Activated T-helper 2 cell treated with anti-CD3 and anti-CD28 coated beads, Interferon-gamma antibody, Interleukin-2, Interleukin-4, amounts not matched to agents 10 μg/mL and 5 μg/mL and 100 μg/mL, durations not matched to agents 14 hours and 24 hours and 36 hours (primary cell): ENCODE results near the gene ITPA. TPM values are rescaled to one million over a fixed set of nuclear protein-coding genes. Genes with fewer than 3 reads are reported as not detected.

Source experiments
- DNase-seq: peaks from one replicate; pipeline ENCODE4 v3.0.0; 2021; ENCODE audit warnings: low spot score
- H3K27ac Mint-ChIP-seq: one replicate; pipeline ENCODE4 v1.8.0; 2021; ENCODE audit warnings: mixed read lengths
- H3K27me3 Mint-ChIP-seq: one replicate; pipeline ENCODE4 v1.8.0; 2021; ENCODE audit warnings: low read depth, mixed read lengths
- H3K36me3 Mint-ChIP-seq: one replicate; pipeline ENCODE4 v1.8.0; 2021; ENCODE audit warnings: low read depth, mixed read lengths
- H3K4me1 Mint-ChIP-seq: one replicate; pipeline ENCODE4 v1.8.0; 2021; ENCODE audit warnings: low read depth, mixed read lengths
- H3K4me3 Mint-ChIP-seq: one replicate; pipeline ENCODE4 v1.8.0; 2021; ENCODE audit warnings: low read depth, mild to moderate bottlenecking, moderate library complexity, mixed read lengths
- H3K9me3 Mint-ChIP-seq: one replicate; pipeline ENCODE4 v1.8.0; 2021; ENCODE audit warnings: mixed read lengths
- intact Hi-C: fragments of 100-400 bp; cut with micrococcal nuclease; formaldehyde crosslinking; loops from one replicate; pipeline ENCODE4 v1.15.1; 2023
- total RNA-seq: library from RNA; stranded (reverse); gene quantifications from 2 replicates; pipeline ENCODE4 v1.2.3, GENCODE V29; 2022

The ITPA gene
- total RNA-seq, 1 donor from 2014 or later: 87.8 TPM

DNA sequence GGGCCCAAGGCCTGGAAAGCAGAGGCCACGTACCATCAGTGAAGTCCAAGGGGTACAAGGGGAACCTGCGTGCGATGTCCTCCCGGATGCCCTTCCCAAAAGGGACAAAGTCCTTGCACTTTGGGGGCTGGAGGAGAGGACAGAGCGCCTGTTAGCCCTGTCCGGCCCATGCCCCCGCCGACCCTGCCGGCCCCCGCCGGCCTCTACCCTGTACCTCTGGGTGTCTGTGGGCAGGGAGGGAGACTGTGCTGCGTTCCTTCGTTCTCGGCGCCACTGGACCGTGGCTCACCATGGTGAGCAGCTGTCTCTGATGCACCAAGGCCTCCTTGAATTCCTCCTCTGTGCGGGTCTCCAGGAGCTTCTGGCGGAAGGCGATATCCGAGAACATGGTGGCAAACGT lies 21.8 kb downstream of the ITPA start:
- peaks cover 3% of the 10 kb centered on the region for H3K27me3 Mint-ChIP-seq
- DNase-seq: no peak
- no peak overlapping the region for H3K4me3 Mint-ChIP-seq
- peaks cover 1% of the 10 kb centered on the region for H3K4me1 Mint-ChIP-seq
- H3K27ac Mint-ChIP-seq: no peak overlapping the region
- H3K9me3 Mint-ChIP-seq: no peaks in the 10 kb centered on the region
- intact Hi-C loops: no loop called here
- H3K36me3 Mint-ChIP-seq: no peaks in the 10 kb centered on the region

DNA sequence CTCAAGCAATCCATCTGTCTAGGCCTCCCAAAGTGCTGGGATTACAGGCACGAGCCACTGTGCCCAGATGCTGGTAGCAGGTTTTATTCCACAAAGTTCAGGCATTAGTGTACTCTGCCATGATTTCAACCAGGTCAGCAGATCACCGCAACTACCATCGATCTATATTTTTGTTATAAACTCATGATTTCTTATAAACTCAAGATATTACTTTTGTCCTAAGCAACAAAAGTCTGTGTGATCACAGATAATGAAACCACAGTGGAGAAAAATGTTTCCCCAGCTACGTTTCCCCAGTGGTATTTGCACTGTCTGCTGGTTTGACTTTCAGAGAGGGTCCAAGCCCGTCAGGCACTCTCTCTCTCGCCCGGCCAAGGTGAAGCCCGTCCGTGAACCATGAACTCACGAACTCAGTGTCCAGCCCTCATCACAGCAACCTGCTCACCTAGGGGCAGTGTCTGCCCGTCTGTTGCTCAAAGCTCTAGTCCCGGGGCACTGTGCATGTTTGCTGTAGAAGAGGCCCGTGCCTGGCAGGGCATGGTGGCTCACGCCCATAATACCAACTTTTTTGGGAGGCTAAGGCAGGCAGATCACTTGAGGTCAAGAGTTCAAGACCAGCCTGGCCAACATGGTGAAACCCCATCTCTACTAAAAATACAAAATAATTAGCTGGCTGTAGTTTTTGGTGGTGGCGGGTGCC lies 22.7 kb downstream of the ITPA start:
- peaks cover 1% of the 10 kb centered on the region for H3K4me1 Mint-ChIP-seq
- no peaks in the 10 kb centered on the region for H3K36me3 Mint-ChIP-seq
- H3K9me3 Mint-ChIP-seq: no peaks in the 10 kb centered on the region
- intact Hi-C loops: no loop called here
- peaks cover 11% of the 10 kb centered on the region for H3K27me3 Mint-ChIP-seq
- no peak overlapping the region for H3K4me3 Mint-ChIP-seq
- DNase-seq: no peak
- H3K27ac Mint-ChIP-seq: no peak overlapping the region

DNA sequence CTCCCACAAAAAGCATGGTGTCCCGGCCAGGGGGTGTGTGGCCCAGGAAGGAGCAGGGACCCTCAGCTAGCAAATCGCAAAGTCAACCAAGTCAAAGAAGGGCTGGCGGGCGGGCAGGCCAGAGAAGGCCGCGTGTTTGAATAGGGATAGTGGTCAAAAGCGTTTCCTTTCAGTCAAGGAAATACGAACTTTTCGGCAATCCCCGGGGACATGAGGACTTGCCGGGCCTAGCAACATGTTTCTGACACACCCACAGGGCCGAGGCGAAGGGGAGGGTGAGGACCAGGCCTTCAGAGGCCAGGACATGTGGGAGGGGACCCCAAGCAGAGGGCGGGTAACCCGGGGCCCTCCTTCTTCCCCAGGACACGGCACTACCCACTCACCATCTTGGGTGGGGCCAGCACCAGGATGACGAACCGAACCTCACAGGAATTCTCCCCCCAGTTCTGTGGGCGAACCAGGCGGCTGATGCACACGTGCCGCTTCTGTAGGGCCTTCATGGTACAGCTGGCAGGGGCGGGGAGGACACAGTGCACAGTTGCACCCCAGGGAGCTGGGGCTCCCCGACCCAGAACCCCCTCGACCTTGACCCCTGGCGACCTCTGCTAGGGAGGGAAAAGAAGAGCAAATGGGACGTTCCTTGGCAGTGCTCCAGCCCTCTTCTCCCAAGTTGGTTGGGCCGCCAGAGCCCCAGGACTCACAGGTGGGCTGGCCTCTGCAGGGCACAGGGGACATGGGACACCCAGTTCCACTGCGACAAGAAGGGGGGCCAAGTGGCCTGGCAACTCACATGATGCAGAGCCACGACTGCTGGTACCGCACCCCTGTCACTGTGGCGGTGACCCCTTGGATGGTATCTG lies 24.1 kb downstream of the ITPA start:
- intact Hi-C loops: no loop called here
- Mint-ChIP-seq H3K9me3 (no peaks in the 10 kb centered on the region), H3K27me3 (peaks cover 22% of the 10 kb centered on the region), H3K4me1 (peaks cover 1% of the 10 kb centered on the region), H3K36me3 (no peaks in the 10 kb centered on the region), H3K4me3 (no peak overlapping the region), H3K27ac (no peak overlapping the region)
- DNase-seq: no peak

DNA sequence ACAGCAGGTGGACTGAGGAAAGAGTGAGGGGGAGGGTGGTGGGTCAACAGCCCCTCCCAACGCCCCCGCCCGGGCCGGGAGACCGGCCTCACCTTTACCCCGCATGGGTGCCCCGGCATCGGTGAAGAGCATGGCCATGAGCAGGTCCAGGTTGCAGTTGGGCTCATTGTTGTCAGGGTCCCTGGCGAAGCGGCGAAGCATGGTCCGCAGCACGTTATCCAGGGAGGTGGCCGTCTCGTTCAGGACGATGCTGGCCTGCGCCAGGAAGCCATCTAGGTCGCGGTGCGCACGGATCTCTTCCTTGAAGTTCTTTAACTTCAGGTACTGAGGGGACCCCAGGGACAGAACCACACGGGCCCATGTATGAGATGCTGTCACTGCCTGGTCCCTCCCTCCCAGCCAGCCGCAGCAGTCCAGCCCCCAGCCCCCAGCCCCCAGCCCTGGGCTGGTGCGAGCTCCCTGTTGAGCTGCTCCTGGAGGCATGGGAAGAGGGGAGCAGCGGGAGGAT lies 24.7 kb downstream of the ITPA start:
- no peaks in the 10 kb centered on the region for H3K36me3 Mint-ChIP-seq
- H3K4me1 Mint-ChIP-seq: peaks cover 2% of the 10 kb centered on the region
- H3K27me3 Mint-ChIP-seq: peaks cover 24% of the 10 kb centered on the region
- no peaks in the 10 kb centered on the region for H3K9me3 Mint-ChIP-seq
- no peak overlapping the region for H3K4me3 Mint-ChIP-seq
- no peak overlapping the region for H3K27ac Mint-ChIP-seq
- intact Hi-C loops: no loop called here
- DNase-seq: no peak

DNA sequence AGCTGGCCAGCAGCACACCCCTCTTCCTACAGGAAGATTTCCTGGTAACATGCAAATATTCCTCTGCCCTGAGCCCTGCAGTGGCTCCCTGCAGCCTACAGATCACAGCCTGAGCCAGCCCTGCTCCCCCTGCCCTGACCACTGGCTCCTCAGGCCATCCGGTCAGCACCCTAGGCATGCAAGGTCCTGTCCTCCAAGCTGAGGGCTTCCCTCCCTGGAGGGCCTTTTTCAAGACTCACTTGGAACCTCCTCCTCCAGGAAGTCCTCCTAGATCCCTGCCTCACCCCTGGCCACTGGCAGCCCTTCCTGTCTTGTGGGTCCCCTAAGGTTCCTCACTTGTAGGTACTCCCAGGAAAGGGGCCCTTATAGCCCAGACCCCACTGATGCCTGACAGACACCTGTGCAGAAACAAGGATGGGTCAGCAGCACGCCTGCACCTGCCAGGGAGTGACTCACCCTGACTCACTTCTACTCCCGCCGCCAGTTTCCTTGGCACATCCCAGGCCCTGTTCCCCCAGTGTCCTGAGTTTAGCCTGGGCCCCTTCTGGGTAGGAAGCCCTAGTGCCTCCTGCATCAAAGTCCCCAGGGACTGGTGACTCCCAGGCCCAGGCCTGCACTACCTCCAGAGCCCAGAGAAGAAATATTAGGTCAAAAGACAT lies 26.5 kb downstream of the ITPA start:
- intact Hi-C loops: no loop called here
- no peak overlapping the region for H3K4me3 Mint-ChIP-seq

DNA sequence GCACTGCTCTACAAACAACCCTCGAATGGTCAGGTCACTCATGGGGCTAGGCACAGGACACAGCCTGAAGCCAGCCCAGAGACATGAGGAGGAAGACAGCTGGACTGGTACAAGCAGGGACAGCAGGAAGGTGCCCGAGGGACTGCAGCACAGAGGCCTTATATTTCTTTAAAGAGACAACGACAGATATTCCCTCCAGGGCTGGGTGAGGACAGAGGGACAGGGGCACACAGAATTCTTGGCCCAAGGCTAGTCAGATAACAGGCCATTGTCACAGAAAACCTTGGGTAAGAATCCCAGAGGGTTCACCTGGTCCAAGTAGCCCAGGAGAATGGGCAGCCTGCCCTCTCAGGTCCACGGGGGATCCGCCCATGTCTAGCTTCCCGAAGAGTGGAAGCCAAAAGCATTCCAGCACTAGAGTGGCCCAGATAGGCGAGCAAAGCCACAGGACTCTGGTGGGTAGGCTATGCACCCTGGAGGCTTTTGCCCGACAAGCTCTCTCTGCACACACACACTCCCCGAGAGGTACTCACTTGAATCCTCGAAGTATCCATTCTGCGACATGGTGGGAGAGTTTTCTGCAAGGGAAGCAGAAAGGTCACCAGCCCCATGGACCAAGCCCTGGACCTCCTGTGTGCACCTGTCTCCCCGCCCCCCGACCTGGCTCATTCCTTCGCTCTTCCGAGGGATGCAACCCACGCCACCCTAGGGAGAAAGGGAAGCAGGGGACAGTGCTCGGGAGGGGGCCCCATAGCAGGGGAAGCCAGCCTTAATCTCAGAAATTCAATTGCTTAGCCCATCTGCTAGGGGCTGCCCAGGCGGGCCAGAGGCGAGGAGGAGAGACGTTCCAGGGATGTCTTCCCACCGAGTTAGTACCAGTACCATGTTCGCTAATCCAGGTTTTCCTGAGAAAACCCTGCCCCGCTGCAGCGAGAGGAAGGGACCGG lies 28.0 kb downstream of the ITPA start:
- no peaks in the 10 kb centered on the region for H3K9me3 Mint-ChIP-seq
- intact Hi-C loops: no loop called here
- H3K36me3 Mint-ChIP-seq: no peaks in the 10 kb centered on the region
- peaks cover 49% of the 10 kb centered on the region for H3K27me3 Mint-ChIP-seq
- H3K4me1 Mint-ChIP-seq: peaks cover 8% of the 10 kb centered on the region
- no peak overlapping the region for H3K27ac Mint-ChIP-seq
- DNase-seq: no peak
- peak overlapping the region; percentile 60 for H3K4me3 Mint-ChIP-seq

More for the DNA sequence above, 26.5 kb downstream of the ITPA start:
- H3K27me3 Mint-ChIP-seq: peaks cover 37% of the 10 kb centered on the region
- H3K9me3 Mint-ChIP-seq: no peaks in the 10 kb centered on the region
- DNase-seq: no peak
- H3K4me1 Mint-ChIP-seq: peaks cover 8% of the 10 kb centered on the region
- no peaks in the 10 kb centered on the region for H3K36me3 Mint-ChIP-seq
- no peak overlapping the region for H3K27ac Mint-ChIP-seq

DNA sequence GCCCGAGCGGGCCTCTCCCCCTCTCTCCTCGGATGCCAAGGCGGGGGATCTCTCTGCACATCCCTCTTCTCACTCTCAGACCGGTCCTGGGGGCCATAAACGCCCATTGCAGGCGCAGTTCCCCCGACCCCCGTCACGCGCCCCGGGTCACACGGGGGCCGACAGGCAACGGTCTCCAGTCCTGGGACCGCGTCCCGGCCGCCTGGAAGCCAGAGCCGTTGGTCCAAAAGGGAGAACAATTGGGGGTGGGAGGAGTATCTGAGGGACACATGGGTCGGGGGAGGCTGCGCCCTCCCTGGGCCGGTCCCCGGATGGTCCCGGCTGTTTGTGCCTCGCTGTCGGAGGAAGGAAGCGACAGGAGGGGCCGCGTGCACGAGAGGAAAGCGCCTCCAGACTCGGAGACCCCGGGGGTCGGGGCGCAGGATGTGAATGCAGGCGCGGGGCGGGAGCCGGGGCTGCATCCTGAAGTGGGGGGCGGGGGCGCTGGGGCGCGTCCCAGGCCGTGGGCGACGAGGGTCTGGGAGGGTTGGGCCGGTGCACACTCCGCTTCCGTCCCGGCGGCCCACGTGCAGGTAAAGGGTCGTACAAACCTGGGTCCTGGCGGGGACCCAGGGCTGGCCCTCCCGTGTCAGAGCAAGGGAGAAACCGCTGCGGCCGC lies 28.8 kb downstream of the ITPA start:
- H3K27ac Mint-ChIP-seq: no peak overlapping the region
- intact Hi-C loops: loop anchor here (2.0 kb wide), 1 partner anchor 233 kb away; the partner anchor contains the start of gene ATRN
- H3K27me3 Mint-ChIP-seq: peaks cover 51% of the 10 kb centered on the region
- no peaks in the 10 kb centered on the region for H3K36me3 Mint-ChIP-seq
- no peaks in the 10 kb centered on the region for H3K9me3 Mint-ChIP-seq
- DNase-seq: no peak
- peak overlapping the region; percentile 60 for H3K4me3 Mint-ChIP-seq
- peaks cover 8% of the 10 kb centered on the region for H3K4me1 Mint-ChIP-seq

DNA sequence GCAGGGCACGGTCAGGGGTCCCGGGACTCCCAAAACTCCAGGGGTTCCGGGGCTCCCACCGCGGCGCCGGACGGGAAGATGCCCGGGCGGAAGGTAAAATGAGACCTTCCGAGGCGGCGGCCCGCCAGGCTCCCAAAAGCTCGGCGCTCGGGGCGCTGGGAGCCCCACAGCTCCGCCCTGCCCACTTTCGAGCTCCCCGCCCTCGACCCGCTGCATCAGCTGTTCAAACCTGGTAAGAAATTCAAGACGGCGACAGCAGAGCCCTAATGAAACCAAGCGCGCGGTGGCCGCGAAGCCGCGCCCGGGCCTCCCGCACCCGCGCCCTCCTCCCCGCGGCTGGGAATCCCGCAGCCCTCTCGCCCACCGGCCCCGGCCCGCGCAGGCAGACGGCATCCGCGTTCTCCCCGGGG lies 29.3 kb downstream of the ITPA start:
- Mint-ChIP-seq H3K4me1 (peaks cover 8% of the 10 kb centered on the region), H3K36me3 (no peaks in the 10 kb centered on the region), H3K9me3 (no peaks in the 10 kb centered on the region), H3K27me3 (peaks cover 51% of the 10 kb centered on the region), H3K27ac (no peak overlapping the region), H3K4me3 (peak overlapping the region; percentile 77)
- peak; percentile 50 for DNase-seq
- intact Hi-C loops: loop anchor here (2.0 kb wide), 1 partner anchor 232 kb away; the partner anchor contains the start of gene ATRN

DNA sequence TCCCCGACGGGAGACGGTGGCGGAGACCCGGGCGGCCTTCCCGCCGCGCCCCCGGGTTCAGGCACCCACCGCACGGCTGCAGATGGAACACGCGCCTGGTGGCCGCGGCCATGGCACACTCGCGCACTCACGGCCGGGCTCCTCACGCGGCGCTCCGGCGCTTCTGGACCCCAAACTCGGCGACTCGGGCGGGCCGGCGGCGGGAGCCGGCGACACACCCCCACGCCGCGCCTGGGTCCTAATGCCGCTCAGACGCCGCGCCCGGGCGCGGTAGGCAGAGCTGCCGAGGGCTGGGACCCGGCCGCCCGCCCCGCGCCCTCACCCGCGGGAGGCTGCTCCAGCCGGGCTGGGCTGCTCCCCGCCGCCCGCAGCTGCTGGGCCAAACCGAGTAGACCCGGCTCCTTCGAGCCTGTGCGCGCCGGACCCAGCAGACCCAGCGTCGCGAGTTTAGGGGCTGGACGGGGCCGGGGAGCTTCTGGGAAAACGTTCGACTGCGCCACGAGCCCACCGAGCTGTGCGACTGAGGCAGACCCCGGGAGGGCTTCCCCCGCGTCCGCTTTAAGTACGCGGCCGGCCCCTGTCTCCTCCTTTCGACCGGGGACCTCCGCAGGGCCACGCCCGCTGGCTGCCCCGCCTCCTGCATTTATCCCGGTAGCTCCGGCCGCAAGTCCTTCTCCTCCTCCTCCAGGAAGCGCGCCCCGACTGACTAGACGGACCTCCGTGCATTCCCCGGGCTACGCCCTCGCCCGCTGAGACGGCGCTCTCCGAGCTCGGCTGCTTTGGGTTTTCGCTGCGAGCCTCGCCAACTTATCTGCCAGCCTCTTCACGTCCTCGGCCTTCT lies 29.9 kb downstream of the ITPA start, which contains the start of gene SLC4A11:
Gene SLC4A11, minus strand, starts transcription at position 165 of the 841 bp plus-strand sequence. Its CDS starts 53 bp downstream, at position 112.
- no peak within 1 kb of the TSS for H3K27ac Mint-ChIP-seq
- no peaks in the 10 kb centered on the region for H3K9me3 Mint-ChIP-seq
- peak within 1 kb of the TSS; percentile 85 for H3K4me3 Mint-ChIP-seq
- H3K4me1 Mint-ChIP-seq: peaks cover 8% of the 10 kb centered on the region
- no peaks in the 10 kb centered on the region for H3K36me3 Mint-ChIP-seq
- DNase-seq: peak; percentile 34
- H3K27me3 Mint-ChIP-seq: peaks cover 55% of the 10 kb centered on the region
- intact Hi-C loops: loop anchor here (2.0 kb wide), 1 partner anchor 232 kb away; the partner anchor contains the start of gene ATRN

DNA sequence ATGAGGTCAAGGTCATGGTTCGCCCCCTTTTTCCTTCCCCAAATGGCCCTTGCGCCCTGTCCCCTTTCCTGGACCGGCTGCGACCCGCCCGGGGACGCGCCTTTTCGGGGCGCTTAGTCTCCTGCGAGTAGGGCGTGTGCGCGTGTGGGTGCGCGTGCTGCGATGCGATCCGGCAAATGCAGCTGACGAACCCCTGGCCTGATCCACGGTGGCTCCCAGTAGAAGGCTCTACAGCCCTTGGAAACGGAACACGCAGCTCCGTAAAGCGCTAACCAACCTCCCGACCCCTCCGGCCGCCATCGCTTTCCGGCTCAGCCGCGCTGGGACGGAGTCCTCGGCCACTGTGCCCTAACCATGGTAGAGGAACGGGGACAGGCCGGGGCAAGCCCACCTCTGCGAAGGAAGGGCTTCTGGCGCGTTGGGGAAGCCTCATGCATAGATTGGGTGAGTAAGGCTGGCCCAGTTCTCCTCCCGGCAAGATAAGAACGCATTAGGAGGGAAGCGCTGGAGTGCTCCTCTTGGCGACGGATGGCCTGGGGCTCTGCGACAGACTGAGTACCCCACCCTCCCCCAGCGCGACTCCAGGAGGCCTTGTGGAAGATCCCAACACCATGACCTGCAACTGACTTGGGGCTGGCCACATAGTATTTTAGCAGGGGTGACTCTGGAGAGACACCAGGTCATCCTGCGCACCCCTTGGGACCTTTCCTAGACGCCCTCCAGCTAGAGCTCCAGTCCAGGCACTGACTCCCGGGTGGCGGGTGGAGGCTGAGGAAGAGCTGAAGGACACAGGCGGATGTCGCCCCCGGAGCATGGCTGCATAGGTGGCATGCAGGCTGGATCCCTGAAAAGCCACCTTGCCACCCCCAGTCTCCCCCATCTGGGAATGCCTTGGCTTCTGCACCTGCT lies 30.8 kb downstream of the ITPA start:
- no peak overlapping the region for H3K27ac Mint-ChIP-seq
- H3K27me3 Mint-ChIP-seq: peaks cover 62% of the 10 kb centered on the region
- no peaks in the 10 kb centered on the region for H3K9me3 Mint-ChIP-seq
- intact Hi-C loops: loop anchor here (2.0 kb wide), 1 partner anchor 231 kb away; the partner anchor contains the start of gene ATRN
- no peak for DNase-seq
- H3K36me3 Mint-ChIP-seq: no peaks in the 10 kb centered on the region
- peaks cover 8% of the 10 kb centered on the region for H3K4me1 Mint-ChIP-seq
- peak overlapping the region; percentile 85 for H3K4me3 Mint-ChIP-seq
